BJ (cell line): ENCODE data around the gene SNRNP48. TPM values are rescaled to one million over a fixed set of nuclear protein-coding genes. Genes with fewer than 3 reads are reported as not detected.

Experiments used
- CTCF ChIA-PET: fragments of 350-600 bp; formaldehyde crosslinking; extraction: SDS; loops from one replicate; lab custom pipeline; 2021; ENCODE audit warnings: antibody characterized with exemption, inconsistent platforms; lab: Yijun Ruan, JAX
- POLR2A ChIA-PET: fragments of 300-600 bp; sonication (Branson Sonifier 250); formaldehyde crosslinking; extraction: SDS; loops from one replicate; lab custom pipeline; 2021; ENCODE audit warnings: antibody characterized with exemption; lab: Charles Lee
- DNase-seq: peaks from one replicate; pipeline ENCODE4 v3.0.0-alpha.2; 2011; ENCODE audit warnings: low read depth
- H3K27me3 ChIP-seq: 2 replicates; pipeline ENCODE4 v1.6.0; 2011; ENCODE audit warnings: low read length; ENCODE audit not compliant: control insufficient read depth, insufficient read depth
- H3K36me3 ChIP-seq: 2 replicates; pipeline ENCODE4 v1.5.1; 2011; ENCODE audit warnings: low read length; ENCODE audit not compliant: control insufficient read depth, insufficient read depth
- H3K4me3 ChIP-seq: 2 replicates; pipeline ENCODE4 v1.5.1; 2011; ENCODE audit warnings: low read depth, mild to moderate bottlenecking, control low read depth, low read length
- CTCF ChIP-seq: IDR thresholded peaks from 2 replicates; pipeline ENCODE4 v1.5.1; 2011; ENCODE audit warnings: low read depth, mild to moderate bottlenecking, control low read depth, inconsistent platforms, low read length, moderate library complexity; ENCODE audit not compliant: insufficient read depth
- polyA plus RNA-seq: library from polyadenylated mRNA; depleted of rRNA; stranded (reverse); fragments of >200 nt; gene quantifications from 2 replicates; pipeline ENCODE4 v1.2.3, GENCODE V29; 2011

Gene SNRNP48
- polyA plus RNA-seq, 1 experiment: 2.6 TPM

GRCh38 chr6:7617801-7618764 lies 28.1 kb downstream of the SNRNP48 start:
- no peaks in the 10 kb centered on the region for H3K27me3 ChIP-seq
- DNase-seq: peak; percentile 73
- TF ChIP-seq CTCF: peak; percentile 25; the same call in 1 of the 2 replicates
- ChIA-PET POLR2A (no interaction called here), CTCF (interaction anchor here (0.6 to 5.0 kb wide), 5 partner anchors 53 to 441 kb away, joined by 3 to 34 read pairs (median 4); no protein-coding TSS in a partner anchor)
- no peak overlapping the region for H3K4me3 ChIP-seq
- H3K36me3 ChIP-seq: no peaks in the 10 kb centered on the region; the same call in 1 of the 2 replicates

- H3K27me3 ChIP-seq: no peaks in the 10 kb centered on the region
- ChIA-PET POLR2A (no interaction called here), CTCF (interaction anchor here (0.8 to 1.4 kb wide), 2 partner anchors 346 to 945 kb away, joined by 3 to 4 read pairs; no protein-coding TSS in a partner anchor)
- H3K4me3 ChIP-seq: no peak overlapping the region
- no peak for TF ChIP-seq CTCF
- no peak for DNase-seq
- H3K36me3 ChIP-seq: no peaks in the 10 kb centered on the region
Observed at GRCh38 chr6:7621761-7622160, 31.8 kb downstream of the SNRNP48 start.

GRCh38 chr6:7624796-7625710 lies 35.1 kb downstream of the SNRNP48 start:
- H3K4me3 ChIP-seq: no peak overlapping the region

GRCh38 chr6:7628479-7628878 lies 38.5 kb downstream of the SNRNP48 start:
- no peak for TF ChIP-seq CTCF
- no peak for DNase-seq
- CTCF ChIA-PET: interaction anchor here (0.7 kb wide), 1 partner anchor 329 kb away, joined by 3 read pairs; no protein-coding TSS in a partner anchor
- Histone ChIP-seq H3K4me3 (no peak overlapping the region), H3K27me3 (no peaks in the 10 kb centered on the region), H3K36me3 (no peaks in the 10 kb centered on the region)
- POLR2A ChIA-PET: no interaction called here

More at GRCh38 chr6:7624796-7625710, 35.1 kb downstream of the SNRNP48 start:
- ChIA-PET CTCF (interaction anchor here (0.6 to 1.2 kb wide), 2 partner anchors 10 to 441 kb away, joined by 3 to 4 read pairs; no protein-coding TSS in a partner anchor), POLR2A (interaction anchor here (0.6 kb wide), 1 partner anchor 24 kb away, joined by 5 read pairs; no protein-coding TSS in a partner anchor)
- no peak for TF ChIP-seq CTCF
- DNase-seq: no peak
- H3K27me3 ChIP-seq: no peaks in the 10 kb centered on the region
- H3K36me3 ChIP-seq: no peaks in the 10 kb centered on the region
